Ishikawa (cell line): ENCODE results near the gene VSTM2B.

Experiments
- CREB1 ChIP-seq: IDR thresholded peaks from 2 replicates; pipeline ENCODE4 v1.6.1; 2012; ENCODE audit warnings: low read depth
- EGR1 ChIP-seq: IDR thresholded peaks from 2 replicates; pipeline ENCODE4 v1.6.1; 2012
- FOXM1 ChIP-seq: IDR thresholded peaks from 2 replicates; pipeline ENCODE4 v1.6.1; 2012; ENCODE audit warnings: low read depth, borderline replicate concordance
- TAF1 ChIP-seq: IDR thresholded peaks from 2 replicates; pipeline ENCODE4 v1.6.1; 2012; ENCODE audit warnings: low read depth, mild to moderate bottlenecking
- ZBTB7A ChIP-seq: IDR thresholded peaks from 2 replicates; pipeline ENCODE4 v1.6.1; 2012; ENCODE audit warnings: low read depth
- TF ChIP-seq, protein P1 (sequence below): IDR thresholded peaks from 2 replicates; pipeline ENCODE4 v1.6.1; 2012

DNA sequence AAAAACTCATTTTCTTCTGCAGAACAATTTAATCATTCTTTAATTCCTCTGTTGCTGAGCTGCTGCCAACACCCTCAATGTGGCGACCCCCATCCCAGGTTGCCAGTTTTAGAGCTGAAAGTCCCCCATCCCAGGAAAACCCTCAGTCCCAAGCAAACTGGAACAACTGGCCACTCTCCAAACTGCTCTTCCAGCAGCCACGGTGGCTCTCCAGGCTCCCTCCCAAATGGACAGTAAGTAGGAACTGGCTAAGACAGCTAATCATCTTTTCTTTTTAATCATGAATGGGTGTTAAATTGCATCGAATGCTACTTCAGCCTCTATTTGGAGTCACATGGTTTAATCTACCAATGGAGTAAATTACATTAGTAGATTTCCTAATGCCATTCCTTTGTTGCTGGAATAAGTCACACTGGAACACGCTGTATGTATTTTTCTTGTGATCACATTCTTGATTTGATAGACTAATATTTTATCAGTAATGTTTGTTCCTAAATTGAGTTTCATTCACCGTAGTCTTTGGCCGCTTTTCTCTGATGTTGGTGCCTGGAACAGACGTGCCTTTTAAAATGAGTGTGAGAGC is 33.7 kb upstream of the VSTM2B start:
- no peak for TF ChIP-seq EGR1
- TF ChIP-seq FOXM1, result no peak
- no peak for TF ChIP-seq ZBTB7A
- TF ChIP-seq, protein P1, sequence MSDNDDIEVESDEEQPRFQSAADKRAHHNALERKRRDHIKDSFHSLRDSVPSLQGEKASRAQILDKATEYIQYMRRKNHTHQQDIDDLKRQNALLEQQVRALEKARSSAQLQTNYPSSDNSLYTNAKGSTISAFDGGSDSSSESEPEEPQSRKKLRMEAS, result no peak
- no peak for TF ChIP-seq TAF1
- TF ChIP-seq CREB1, result no peak
